HuH-7 (cell line): ENCODE results near the gene OPRM1.

Experiments used
- DNase-seq: peaks from one replicate; pipeline ENCODE4 v3.0.0; 2011; ENCODE audit warnings: low spot score

The OPRM1 gene

GRCh38 chr6:154277629-154278017 lies 238.6 kb downstream of the OPRM1 start:
- DNase-seq: no peak

GRCh38 chr6:154280521-154280920 lies 241.5 kb downstream of the OPRM1 start:
- no peak for DNase-seq

GRCh38 chr6:154284313-154284853 lies 245.3 kb downstream of the OPRM1 start:
- no peak for DNase-seq

- no peak for DNase-seq
Observed at GRCh38 chr6:154285826-154286225, 246.8 kb downstream of the OPRM1 start.

GRCh38 chr6:154289818-154290508 lies 250.9 kb downstream of the OPRM1 start:
- no peak for DNase-seq

GRCh38 chr6:154292066-154292465 lies 253.0 kb downstream of the OPRM1 start:
- no peak for DNase-seq

- peak; percentile 35 for DNase-seq
Observed at GRCh38 chr6:154292855-154293519, 253.9 kb downstream of the OPRM1 start.

GRCh38 chr6:154295733-154296132 lies 256.7 kb downstream of the OPRM1 start:
- DNase-seq: no peak
